Loucy (cell line): ENCODE data around the gene GPC2.

Experiments
- EZH2phosphoT487 ChIP-seq: fragments of 200-600 bp; IDR thresholded peaks from 2 replicates; pipeline ENCODE4 v1.6.1; 2018; ENCODE audit warnings: antibody characterized with exemption, mild to moderate bottlenecking, moderate library complexity, borderline replicate concordance
- TF ChIP-seq, protein P1 (sequence below): fragments of 200-600 bp; sonication (generic); conservative IDR thresholded peaks from 2 replicates; pipeline ENCODE4 v1.5.1; 2014; ENCODE audit warnings: mild to moderate bottlenecking, antibody characterized with exemption, low read length

DNA sequence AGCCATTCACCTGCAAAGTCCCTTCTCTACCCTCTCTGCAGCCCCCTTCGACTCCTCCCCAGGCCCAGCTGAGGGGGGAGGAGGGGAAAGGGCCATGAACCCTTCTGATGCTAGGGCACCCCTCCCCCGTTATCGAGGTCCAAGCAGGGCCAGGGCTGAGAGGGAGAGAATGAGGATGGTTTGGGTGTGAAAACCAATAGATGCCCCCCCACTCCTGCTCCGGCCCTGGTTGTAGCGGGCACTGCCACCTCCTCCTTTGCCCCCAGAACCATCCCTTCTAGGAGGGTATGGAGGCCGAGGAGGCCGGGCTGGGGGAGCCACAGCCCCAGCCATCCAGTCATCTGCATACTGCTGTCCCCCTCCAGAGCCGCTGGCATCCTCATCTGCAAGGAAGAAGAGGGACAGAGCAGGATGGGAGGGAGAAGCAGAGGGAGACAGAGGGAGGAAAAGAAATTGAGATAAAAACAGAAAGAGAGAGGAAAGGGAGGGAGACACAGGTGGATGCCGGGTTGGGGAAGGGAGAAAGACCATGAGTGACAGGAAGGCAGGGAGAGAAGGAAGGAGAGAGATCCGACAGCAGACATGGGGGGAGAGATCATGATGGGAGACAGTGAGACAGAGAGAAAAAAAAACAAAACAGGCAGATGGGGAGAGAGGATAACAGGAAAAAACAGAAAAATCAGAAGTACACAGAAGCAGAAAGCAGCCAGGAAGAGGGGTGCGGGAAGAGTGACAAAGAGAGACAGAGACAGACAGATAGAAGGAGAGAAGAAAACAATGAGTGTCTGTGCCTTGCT, 6.9 kb downstream of the GPC2 start:
- TF ChIP-seq, protein P1, sequence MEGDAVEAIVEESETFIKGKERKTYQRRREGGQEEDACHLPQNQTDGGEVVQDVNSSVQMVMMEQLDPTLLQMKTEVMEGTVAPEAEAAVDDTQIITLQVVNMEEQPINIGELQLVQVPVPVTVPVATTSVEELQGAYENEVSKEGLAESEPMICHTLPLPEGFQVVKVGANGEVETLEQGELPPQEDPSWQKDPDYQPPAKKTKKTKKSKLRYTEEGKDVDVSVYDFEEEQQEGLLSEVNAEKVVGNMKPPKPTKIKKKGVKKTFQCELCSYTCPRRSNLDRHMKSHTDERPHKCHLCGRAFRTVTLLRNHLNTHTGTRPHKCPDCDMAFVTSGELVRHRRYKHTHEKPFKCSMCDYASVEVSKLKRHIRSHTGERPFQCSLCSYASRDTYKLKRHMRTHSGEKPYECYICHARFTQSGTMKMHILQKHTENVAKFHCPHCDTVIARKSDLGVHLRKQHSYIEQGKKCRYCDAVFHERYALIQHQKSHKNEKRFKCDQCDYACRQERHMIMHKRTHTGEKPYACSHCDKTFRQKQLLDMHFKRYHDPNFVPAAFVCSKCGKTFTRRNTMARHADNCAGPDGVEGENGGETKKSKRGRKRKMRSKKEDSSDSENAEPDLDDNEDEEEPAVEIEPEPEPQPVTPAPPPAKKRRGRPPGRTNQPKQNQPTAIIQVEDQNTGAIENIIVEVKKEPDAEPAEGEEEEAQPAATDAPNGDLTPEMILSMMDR: no peak
- no peak for TF ChIP-seq EZH2phosphoT487
